H9 (cell line): Measurements from ENCODE around the gene SEC22A. TPM values are rescaled to one million over a fixed set of nuclear protein-coding genes. Genes with fewer than 3 reads are reported as not detected.

Experiments
- DNase-seq: peaks from one replicate; pipeline ENCODE4 v3.0.0-alpha.2; 2017
- H2AFZ ChIP-seq: one replicate; pipeline ENCODE4 v1.6.1; 2013; ENCODE audit warnings: mild to moderate bottlenecking, low read length, control low read depth, moderate library complexity
- H2AK5ac ChIP-seq: 2 replicates; pipeline ENCODE4 v1.6.1; 2013; ENCODE audit warnings: low read length, control low read depth, mixed read lengths; ENCODE audit not compliant: insufficient read length
- H2BK120ac ChIP-seq: one replicate; pipeline ENCODE4 v1.6.1; 2013; ENCODE audit warnings: low read depth, mild to moderate bottlenecking, low read length, control low read depth, inconsistent platforms; ENCODE audit not compliant: poor library complexity, severe bottlenecking
- H2BK12ac ChIP-seq: 2 replicates; pipeline ENCODE4 v1.6.1; 2013; ENCODE audit warnings: low read length, control low read depth, mixed read lengths, low read depth; ENCODE audit not compliant: insufficient read length
- H2BK15ac ChIP-seq: 2 replicates; pipeline ENCODE4 v1.6.1; 2013; ENCODE audit warnings: low read depth, low read length, control low read depth
- H2BK20ac ChIP-seq: one replicate; pipeline ENCODE4 v1.6.1; 2013; ENCODE audit warnings: low read depth, mild to moderate bottlenecking, low read length, control low read depth, inconsistent platforms; ENCODE audit not compliant: poor library complexity, severe bottlenecking
- H2BK5ac ChIP-seq: 2 replicates; pipeline ENCODE4 v1.6.1; 2013; ENCODE audit warnings: low read length, control low read depth, mixed read lengths; ENCODE audit not compliant: insufficient read length
- H3K14ac ChIP-seq: 2 replicates; pipeline ENCODE4 v1.6.1; 2013; ENCODE audit warnings: low read length, control low read depth; ENCODE audit not compliant: insufficient read depth
- H3K18ac ChIP-seq: 2 replicates; pipeline ENCODE4 v1.6.1; 2013; ENCODE audit warnings: low read depth, mild to moderate bottlenecking, mixed read lengths, low read length, control low read depth; ENCODE audit not compliant: insufficient read length
- H3K23ac ChIP-seq: 2 replicates; pipeline ENCODE4 v1.6.1; 2013; ENCODE audit warnings: low read length, control low read depth, mixed read lengths, low read depth; ENCODE audit not compliant: insufficient read length
- H3K23me2 ChIP-seq: 2 replicates; pipeline ENCODE4 v1.6.1; 2013; ENCODE audit warnings: low read depth, mild to moderate bottlenecking, mixed read lengths, low read length, control low read depth; ENCODE audit not compliant: insufficient read length, poor library complexity, severe bottlenecking
- H3K27ac ChIP-seq: 2 replicates; pipeline ENCODE4 v1.5.1; 2013; ENCODE audit warnings: low read length, control low read depth, mixed read lengths, low read depth; ENCODE audit not compliant: insufficient read length
- H3K27me3 ChIP-seq: 2 replicates; pipeline ENCODE4 v1.6.1; 2013; ENCODE audit warnings: low read length, control low read depth, inconsistent platforms; ENCODE audit not compliant: insufficient read depth
- H3K4ac ChIP-seq: 2 replicates; pipeline ENCODE4 v1.6.1; 2013; ENCODE audit warnings: low read depth, mild to moderate bottlenecking, control low read depth, inconsistent platforms, low read length, moderate library complexity
- H3K4me1 ChIP-seq: 2 replicates; pipeline ENCODE4 v1.6.1; 2013; ENCODE audit warnings: low read length, control low read depth, inconsistent platforms; ENCODE audit not compliant: insufficient read depth
- H3K4me2 ChIP-seq: 2 replicates; pipeline ENCODE4 v1.6.1; 2013; ENCODE audit warnings: low read length, control low read depth, mixed read lengths; ENCODE audit not compliant: insufficient read length, insufficient read depth
- H3K56ac ChIP-seq: 2 replicates; pipeline ENCODE4 v1.6.1; 2013; ENCODE audit warnings: low read depth, mild to moderate bottlenecking, mixed read lengths, low read length, control low read depth; ENCODE audit not compliant: insufficient read length
- H3K79me1 ChIP-seq: 2 replicates; pipeline ENCODE4 v1.6.1; 2013; ENCODE audit warnings: low read depth, mild to moderate bottlenecking, moderate library complexity, low read length, control low read depth, inconsistent platforms; ENCODE audit not compliant: insufficient read depth, poor library complexity, severe bottlenecking
- H3K79me2 ChIP-seq: 2 replicates; pipeline ENCODE4 v1.6.1; 2013; ENCODE audit warnings: low read length, control low read depth, inconsistent platforms; ENCODE audit not compliant: insufficient read depth
- H3K9ac ChIP-seq: 2 replicates; pipeline ENCODE4 v1.6.1; 2013; ENCODE audit warnings: low read length, control low read depth, mixed read lengths; ENCODE audit not compliant: insufficient read length; ENCODE audit errors: extremely low read depth
- H3K9me3 ChIP-seq: one replicate; pipeline ENCODE4 v1.6.1; 2013; ENCODE audit warnings: low read depth, low read length, inconsistent platforms; ENCODE audit not compliant: control insufficient read depth
- H3T11ph ChIP-seq: one replicate; pipeline ENCODE4 v1.6.1; 2013; ENCODE audit warnings: mild to moderate bottlenecking, low read length, control low read depth, inconsistent platforms
- H4K20me1 ChIP-seq: one replicate; pipeline ENCODE4 v1.6.1; 2013; ENCODE audit not compliant: control insufficient read depth, insufficient read length, insufficient read depth
- H4K5ac ChIP-seq: 2 replicates; pipeline ENCODE4 v1.6.1; 2013; ENCODE audit warnings: low read depth, mild to moderate bottlenecking, mixed read lengths, low read length, control low read depth; ENCODE audit not compliant: insufficient read length
- H4K8ac ChIP-seq: replicated peaks from 2 replicates; pipeline ENCODE4 v1.6.1; 2013; ENCODE audit warnings: low read length, control low read depth, mixed read lengths, low read depth; ENCODE audit not compliant: insufficient read length
- H4K91ac ChIP-seq: 2 replicates; pipeline ENCODE4 v1.6.1; 2013; ENCODE audit warnings: low read depth, mild to moderate bottlenecking, moderate library complexity, mixed read lengths, low read length, control low read depth; ENCODE audit not compliant: insufficient read length
- H3K27ac Mint-ChIP-seq, 3 experiments: 2 replicates in 2 of 3; 3 replicates in 1 of 3; pipeline ENCODE4 v1.8.0; 2020 to 2021; ENCODE audit warnings: mixed read lengths in 3 of 3, mild to moderate bottlenecking in 1 of 3, moderate library complexity in 1 of 3
- H3K27me3 Mint-ChIP-seq: 2 replicates; pipeline ENCODE4 v1.8.0; 2021; ENCODE audit warnings: low read depth, mild to moderate bottlenecking, moderate library complexity, mixed read lengths
- H3K36me3 Mint-ChIP-seq, 3 experiments: 2 replicates in 2 of 3; 3 replicates in 1 of 3; pipeline ENCODE4 v1.8.0; 2020 to 2021; ENCODE audit warnings: low read depth in 3 of 3, mixed read lengths in 3 of 3; ENCODE audit not compliant: insufficient read depth in 1 of 3
- H3K4me1 Mint-ChIP-seq, 2 experiments: 2 replicates each; pipeline ENCODE4 v1.8.0; 2020; ENCODE audit warnings: mixed read lengths in 2 of 2
- H3K4me3 Mint-ChIP-seq, 2 experiments: 2 replicates in 1 of 2; 3 replicates in 1 of 2; pipeline ENCODE4 v1.8.0; 2020 to 2021; ENCODE audit warnings: mild to moderate bottlenecking in 2 of 2, mixed read lengths in 2 of 2, moderate library complexity in 1 of 2
- H3K9me3 Mint-ChIP-seq, 2 experiments: 2 replicates in 1 of 2; 3 replicates in 1 of 2; pipeline ENCODE4 v1.8.0; 2020; ENCODE audit warnings: mild to moderate bottlenecking in 2 of 2, mixed read lengths in 2 of 2, moderate library complexity in 1 of 2
- WGBS: extraction: QIAGEN DNeasy Blood & Tissue Kit; methylation state at CpG from one replicate; pipeline ENCODE4 v1.1.7; 2013; ENCODE audit warnings: missing lambda C conversion rate, low lambda C conversion rate, mixed read lengths; ENCODE audit not compliant: insufficient read length; ENCODE audit errors: extremely low coverage; 5-methylcytosine and 5-hydroxymethylcytosine counted together
- total RNA-seq: library from RNA; stranded (reverse); gene quantifications from 2 replicates; pipeline ENCODE4 v1.2.1, GENCODE V29; 2021
- TF ChIP-seq, protein P1 (sequence below): fragments of 200-600 bp; sonication (generic); conservative IDR thresholded peaks from 3 replicates; pipeline ENCODE4 v1.8.0; 2021; ENCODE audit warnings: antibody characterized with exemption, mild to moderate bottlenecking

The SEC22A gene
- total RNA-seq, 1 experiment from 2014 or later, result 9.9 TPM

GRCh38 chr3:123201223-123201556, 553 bp upstream of the SEC22A start:
- Histone ChIP-seq H3K4me1 (peaks cover 5% of the 10 kb centered on the region; the same call in 1 of the 2 replicates), H3K27me3 (no peaks in the 10 kb centered on the region), H4K91ac (no peak overlapping the region), H3K79me1 (peaks cover 5% of the 10 kb centered on the region), H3K23me2 (peaks cover 7% of the 10 kb centered on the region), H3K9me3 (no peaks in the 10 kb centered on the region), H4K20me1 (no peaks in the 10 kb centered on the region), H2BK12ac (no peak overlapping the region), H3K27ac (no peak overlapping the region), H3K23ac (no peak overlapping the region), H2AK5ac (no peak overlapping the region), H2BK20ac (no peak overlapping the region), H3K9ac (peak overlapping the region; percentile 23), H3K4ac (no peak overlapping the region), H3K56ac (no peak overlapping the region), H3K18ac (no peak overlapping the region), H2BK5ac (no peak overlapping the region), H2AFZ (no peak overlapping the region), H3T11ph (no peak overlapping the region), H3K79me2 (no peaks in the 10 kb centered on the region), H2BK15ac (no peak overlapping the region), H2BK120ac (no peak overlapping the region), H4K8ac (no peak overlapping the region), H4K5ac (no peak overlapping the region), H3K14ac (no peak overlapping the region), H3K4me2 (peak overlapping the region; percentile 76)
- Mint-ChIP-seq H3K27ac (peak overlapping the region; percentile 89 to 93 (median 92); a peak in 6 of 7 replicates), H3K9me3 (peaks cover 7% of the 10 kb centered on the region in 2 experiments; a peak in 4 of 5 replicates), H3K36me3 (peaks cover 0 to 6% (median 5%) of the 10 kb centered on the region in 3 experiments; a peak in 3 of 7 replicates), H3K4me1 (peaks cover 10 to 21% of the 10 kb centered on the region in 2 experiments), H3K27me3 (no peaks in the 10 kb centered on the region), H3K4me3 (peak overlapping the region; percentile 89 to 96)
- no CpG with 5 or more reads among the region's 6 CpGs for WGBS
- TF ChIP-seq, protein P1, sequence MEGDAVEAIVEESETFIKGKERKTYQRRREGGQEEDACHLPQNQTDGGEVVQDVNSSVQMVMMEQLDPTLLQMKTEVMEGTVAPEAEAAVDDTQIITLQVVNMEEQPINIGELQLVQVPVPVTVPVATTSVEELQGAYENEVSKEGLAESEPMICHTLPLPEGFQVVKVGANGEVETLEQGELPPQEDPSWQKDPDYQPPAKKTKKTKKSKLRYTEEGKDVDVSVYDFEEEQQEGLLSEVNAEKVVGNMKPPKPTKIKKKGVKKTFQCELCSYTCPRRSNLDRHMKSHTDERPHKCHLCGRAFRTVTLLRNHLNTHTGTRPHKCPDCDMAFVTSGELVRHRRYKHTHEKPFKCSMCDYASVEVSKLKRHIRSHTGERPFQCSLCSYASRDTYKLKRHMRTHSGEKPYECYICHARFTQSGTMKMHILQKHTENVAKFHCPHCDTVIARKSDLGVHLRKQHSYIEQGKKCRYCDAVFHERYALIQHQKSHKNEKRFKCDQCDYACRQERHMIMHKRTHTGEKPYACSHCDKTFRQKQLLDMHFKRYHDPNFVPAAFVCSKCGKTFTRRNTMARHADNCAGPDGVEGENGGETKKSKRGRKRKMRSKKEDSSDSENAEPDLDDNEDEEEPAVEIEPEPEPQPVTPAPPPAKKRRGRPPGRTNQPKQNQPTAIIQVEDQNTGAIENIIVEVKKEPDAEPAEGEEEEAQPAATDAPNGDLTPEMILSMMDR, result no peak
- no peak for DNase-seq
